Smooth muscle cell (in vitro differentiated cells): ENCODE results near the gene SPATS2L. TPM values are rescaled to one million over a fixed set of nuclear protein-coding genes. Genes with fewer than 3 reads are reported as not detected.

Experiments used
- DNase-seq: peaks from one replicate; lab custom pipeline; 2025; ENCODE audit not compliant: unreplicated experiment; lab: John Stamatoyannopoulos, UW
- H2AFZ ChIP-seq: fragments of 200-600 bp; sonication (generic); 2 replicates; pipeline ENCODE4 v1.6.0; 2016; ENCODE audit warnings: antibody characterized with exemption, low read depth, mild to moderate bottlenecking
- H3F3A ChIP-seq: fragments of 200-600 bp; sonication (generic); 2 replicates; pipeline ENCODE4 v1.6.0; 2017; ENCODE audit warnings: antibody characterized with exemption, low read depth
- H3K27ac ChIP-seq: fragments of 200-600 bp; sonication (generic); 2 replicates; pipeline ENCODE4 v1.5.1; 2016; ENCODE audit warnings: low read depth, mild to moderate bottlenecking
- H3K27me3 ChIP-seq: fragments of 200-600 bp; sonication (generic); 2 replicates; pipeline ENCODE4 v1.6.1; 2016; ENCODE audit warnings: low read depth, mild to moderate bottlenecking
- H3K36me3 ChIP-seq: fragments of 200-600 bp; sonication (generic); 2 replicates; pipeline ENCODE4 v1.5.1; 2016; ENCODE audit warnings: low read depth
- H3K4me1 ChIP-seq: fragments of 200-600 bp; sonication (generic); 2 replicates; pipeline ENCODE4 v1.5.1; 2016; ENCODE audit warnings: low read depth
- H3K4me2 ChIP-seq: fragments of 200-600 bp; sonication (generic); 2 replicates; pipeline ENCODE4 v1.6.0; 2016; ENCODE audit warnings: mild to moderate bottlenecking
- H3K4me3 ChIP-seq: fragments of 200-600 bp; sonication (generic); 2 replicates; pipeline ENCODE4 v1.5.1; 2016; ENCODE audit warnings: mild to moderate bottlenecking
- H3K79me2 ChIP-seq: fragments of 200-600 bp; sonication (generic); 2 replicates; pipeline ENCODE4 v1.6.0; 2016; ENCODE audit warnings: low read depth, mild to moderate bottlenecking
- H3K9ac ChIP-seq: fragments of 200-600 bp; sonication (generic); 2 replicates; pipeline ENCODE4 v1.6.0; 2016; ENCODE audit warnings: low read depth
- H3K9me3 ChIP-seq: fragments of 200-600 bp; sonication (generic); replicated peaks from 2 replicates; pipeline ENCODE4 v1.5.1; 2016; ENCODE audit warnings: low read depth
- H4K20me1 ChIP-seq: fragments of 200-600 bp; sonication (generic); 2 replicates; pipeline ENCODE4 v1.6.0; 2016; ENCODE audit warnings: low read depth
- CTCF ChIP-seq: fragments of 200-600 bp; sonication (generic); IDR thresholded peaks from 2 replicates; pipeline ENCODE4 v1.5.1; 2017; ENCODE audit warnings: borderline replicate concordance, mild to moderate bottlenecking, antibody characterized with exemption; ENCODE audit not compliant: insufficient read depth, poor library complexity, severe bottlenecking
- WGBS: methylation state at CpG from one replicate; pipeline ENCODE4 v1.1.7; 2016; ENCODE audit warnings: low lambda C conversion rate; 5-methylcytosine and 5-hydroxymethylcytosine counted together
- polyA plus RNA-seq: library from polyadenylated mRNA; unstranded; fragments of >200 nt; fragmentation: Nextera tagmentation; extraction: Ambion mirVana; gene quantifications from 2 replicates; pipeline ENCODE4 v1.2.1, GENCODE V29; 2016
- total RNA-seq: library from RNA; depleted of rRNA; stranded (reverse); fragments of >200 nt; gene quantifications from 2 replicates; pipeline ENCODE4 v1.2.3, GENCODE V29; 2014

Gene SPATS2L
- total and polyA plus RNA-seq, 2 experiments from 2014 or later, result 356 to 432 TPM

- H3K27ac ChIP-seq, result peak within 1 kb of the TSS; percentile 18
- TF ChIP-seq CTCF, result peak; percentile 64
- DNase-seq, result peak; percentile 63
- peaks cover 7% of the 10 kb centered on the region for H3K79me2 ChIP-seq
- peaks cover 9% of the 10 kb centered on the region for H3K4me1 ChIP-seq
- peak within 1 kb of the TSS; percentile 77 for H3K9ac ChIP-seq
- WGBS, result 4% methylated on average over 48 of the region's 78 CpGs
- H3K36me3 ChIP-seq, result no peaks in the 10 kb centered on the region
- H3K27me3 ChIP-seq, result no peaks in the 10 kb centered on the region
- H4K20me1 ChIP-seq, result no peaks in the 10 kb centered on the region
- H3K9me3 ChIP-seq, result no peaks in the 10 kb centered on the region
- H3K4me2 ChIP-seq, result peak within 1 kb of the TSS; percentile 91
- peak within 1 kb of the TSS; percentile 90 for H3K4me3 ChIP-seq
- H2AFZ ChIP-seq, result peak within 1 kb of the TSS; percentile 95
- peaks cover 7% of the 10 kb centered on the region for H3F3A ChIP-seq
Observed at GRCh38 chr2:200509612-200510433, 203.3 kb downstream of the SPATS2L start, which contains the start of gene KCTD18. TSS of gene KCTD18 (minus strand) at chr2:200510068. CDS start at chr2:200507016, 3,052 bp downstream.

GRCh38 chr2:200515155-200515554 lies 208.7 kb downstream of the SPATS2L start:
- Histone ChIP-seq H3K27me3 (no peaks in the 10 kb centered on the region), H2AFZ (no peak overlapping the region), H3K36me3 (no peaks in the 10 kb centered on the region), H3K4me2 (no peak overlapping the region), H3F3A (peaks cover 7% of the 10 kb centered on the region), H3K4me1 (no peaks in the 10 kb centered on the region), H4K20me1 (no peaks in the 10 kb centered on the region), H3K27ac (no peak overlapping the region), H3K9me3 (no peaks in the 10 kb centered on the region), H3K9ac (no peak overlapping the region), H3K4me3 (no peak overlapping the region), H3K79me2 (no peaks in the 10 kb centered on the region)
- no peak for DNase-seq
- no peak for TF ChIP-seq CTCF
- 41% methylated on average over 1 of the region's 1 CpG for WGBS

- Histone ChIP-seq H3F3A (no peaks in the 10 kb centered on the region), H3K79me2 (peaks cover 10% of the 10 kb centered on the region), H3K27me3 (peaks cover 13% of the 10 kb centered on the region), H3K36me3 (no peaks in the 10 kb centered on the region), H3K4me3 (no peak overlapping the region), H4K20me1 (no peaks in the 10 kb centered on the region), H3K4me1 (no peaks in the 10 kb centered on the region), H2AFZ (no peak overlapping the region), H3K9me3 (no peaks in the 10 kb centered on the region), H3K9ac (no peak overlapping the region), H3K4me2 (no peak overlapping the region), H3K27ac (no peak overlapping the region)
- no peak for DNase-seq
- 88% methylated on average over 3 of the region's 3 CpGs for WGBS
- no peak for TF ChIP-seq CTCF
Observed at GRCh38 chr2:200523158-200523557, 216.7 kb downstream of the SPATS2L start.
